ENCODE results near the gene ADAMTS15.
A peak's percentile ranks its signal among the peaks of the same experiment; 100 is the strongest.

ADAMTS15 gene

DNA sequence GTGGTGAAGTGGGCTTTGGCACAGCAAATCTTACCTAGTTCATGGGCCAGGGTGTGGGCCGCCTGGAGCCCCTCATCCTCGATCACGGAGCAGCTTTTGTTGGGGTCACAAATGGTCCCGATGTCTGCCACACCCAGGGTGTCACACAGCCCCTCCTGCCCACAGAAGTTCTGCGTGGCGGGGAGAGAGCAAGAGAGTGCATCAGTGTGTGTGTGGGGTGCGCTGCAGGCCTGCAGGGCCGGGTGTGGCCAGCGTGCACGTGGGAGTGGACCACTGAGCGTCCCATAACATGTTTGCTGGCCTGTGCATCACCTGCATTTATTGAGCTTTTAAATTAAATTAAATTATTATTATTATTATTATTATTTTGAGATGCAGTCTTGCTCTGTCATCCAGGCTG lies 31.5 kb upstream of the ADAMTS15 start:
- DNase-seq (ENCODE audit: low read depth in 3 of 3): no peak

DNA sequence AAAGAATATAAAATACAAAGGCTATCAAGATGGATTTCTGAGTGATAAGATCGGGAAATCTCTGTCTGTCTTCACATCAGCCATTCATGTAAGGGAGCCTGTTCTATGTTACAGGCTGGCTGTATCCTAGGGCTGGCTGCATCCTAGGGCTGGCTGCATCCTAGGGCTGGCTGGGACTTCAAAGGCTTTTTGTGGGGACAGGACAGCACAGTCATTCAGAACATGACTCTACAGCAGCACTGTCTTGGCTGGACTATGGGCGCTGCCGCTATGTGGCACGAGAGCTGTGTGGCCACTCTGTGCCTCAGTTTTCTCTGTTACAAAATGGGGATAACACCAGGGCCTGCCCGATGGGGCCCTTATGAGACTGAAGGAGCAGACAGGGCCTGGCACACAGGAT lies 30.2 kb upstream of the ADAMTS15 start:
- DNase-seq (ENCODE audit: low read depth in 3 of 3): no peak

GRCh38 chr11:130418756-130419155 lies 29.7 kb upstream of the ADAMTS15 start:
- no peak for DNase-seq (ENCODE audit: low read depth in 3 of 3)

GRCh38 chr11:130420478-130421198 lies 27.8 kb upstream of the ADAMTS15 start:
- no peak for DNase-seq (ENCODE audit: low read depth in 3 of 3)

- no peak for DNase-seq (ENCODE audit: low read depth in 3 of 3)
Measured at GRCh38 chr11:130421199-130421585, 27.3 kb upstream of the ADAMTS15 start.

DNA sequence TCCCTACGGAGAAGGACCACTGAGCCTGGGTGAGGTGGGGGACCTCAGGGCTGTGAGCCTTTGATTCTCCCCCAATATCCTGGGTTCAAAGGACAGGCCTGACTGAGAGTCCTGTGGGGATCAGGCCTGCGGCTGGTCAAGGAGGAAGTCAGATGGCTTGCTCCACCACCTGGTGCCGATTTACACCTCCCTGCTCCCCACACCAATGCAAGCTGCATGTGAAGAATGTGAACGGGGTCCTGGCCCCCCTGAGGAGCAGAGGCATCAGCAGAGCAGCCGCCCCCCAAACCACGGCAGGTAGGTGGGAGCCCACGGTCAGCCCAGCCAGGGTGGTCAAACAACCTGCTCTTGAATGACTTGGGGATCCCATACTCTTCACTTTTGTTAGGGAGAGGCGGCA lies 26.7 kb upstream of the ADAMTS15 start:
- no peak for DNase-seq (ENCODE audit: low read depth in 3 of 3)

GRCh38 chr11:130422251-130422995 lies 26.0 kb upstream of the ADAMTS15 start:
- no peak for DNase-seq (ENCODE audit: low read depth in 3 of 3)

DNA sequence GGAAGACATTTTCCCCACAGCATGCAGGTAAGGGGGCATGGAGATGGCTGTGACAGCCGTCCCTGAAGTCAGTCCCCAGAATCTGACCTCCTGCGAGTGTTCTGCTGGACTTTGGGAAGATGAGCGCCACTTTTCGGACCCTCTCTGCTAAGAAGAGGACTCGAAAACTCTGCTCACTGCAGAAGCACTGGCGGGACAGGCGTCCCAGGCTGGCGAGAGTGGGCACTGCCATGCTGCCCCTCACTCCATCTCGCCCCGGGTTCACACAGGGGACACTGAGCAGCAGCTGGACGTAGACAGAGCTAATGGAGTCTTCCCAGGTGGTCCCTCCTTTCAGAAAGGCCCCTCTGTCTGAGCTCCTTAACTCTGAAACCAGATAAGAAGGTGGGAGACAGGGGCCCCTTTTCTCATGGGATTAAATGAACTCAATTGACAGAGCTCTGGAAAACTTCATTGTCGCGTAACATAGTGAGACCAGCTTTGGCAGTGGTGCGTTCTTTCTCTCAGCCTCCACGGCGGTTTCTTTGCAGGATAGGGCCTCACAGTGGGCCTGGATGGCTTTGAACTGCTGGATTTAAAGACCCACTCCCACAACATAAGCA lies 24.8 kb upstream of the ADAMTS15 start:
- DNase-seq (ENCODE audit: low read depth in 3 of 3): no peak

GRCh38 chr11:130424613-130425140 lies 23.8 kb upstream of the ADAMTS15 start:
- DNase-seq (ENCODE audit: low read depth in 3 of 3): no peak

DNA sequence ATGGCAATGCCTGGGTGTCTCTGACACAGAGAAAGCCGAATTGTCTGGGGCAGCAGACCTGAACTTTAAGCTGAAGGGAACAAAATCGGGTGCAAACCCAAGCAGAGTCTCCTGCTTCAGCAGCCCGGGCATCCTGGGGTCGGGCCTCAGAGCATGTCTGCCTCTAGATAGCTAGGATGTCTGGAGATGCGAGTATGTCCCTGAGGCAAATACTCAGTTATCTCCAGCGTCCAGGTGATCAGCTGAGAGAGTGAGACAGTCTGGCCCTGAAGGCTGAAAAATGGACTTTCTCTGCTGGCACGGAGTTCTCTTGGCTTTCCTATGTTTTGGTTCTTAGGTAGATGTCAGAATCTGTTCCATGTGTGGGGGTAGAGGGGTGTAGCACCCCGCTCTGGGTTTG lies 23.3 kb upstream of the ADAMTS15 start:
- DNase-seq (ENCODE audit: low read depth in 3 of 3): no peak

DNA sequence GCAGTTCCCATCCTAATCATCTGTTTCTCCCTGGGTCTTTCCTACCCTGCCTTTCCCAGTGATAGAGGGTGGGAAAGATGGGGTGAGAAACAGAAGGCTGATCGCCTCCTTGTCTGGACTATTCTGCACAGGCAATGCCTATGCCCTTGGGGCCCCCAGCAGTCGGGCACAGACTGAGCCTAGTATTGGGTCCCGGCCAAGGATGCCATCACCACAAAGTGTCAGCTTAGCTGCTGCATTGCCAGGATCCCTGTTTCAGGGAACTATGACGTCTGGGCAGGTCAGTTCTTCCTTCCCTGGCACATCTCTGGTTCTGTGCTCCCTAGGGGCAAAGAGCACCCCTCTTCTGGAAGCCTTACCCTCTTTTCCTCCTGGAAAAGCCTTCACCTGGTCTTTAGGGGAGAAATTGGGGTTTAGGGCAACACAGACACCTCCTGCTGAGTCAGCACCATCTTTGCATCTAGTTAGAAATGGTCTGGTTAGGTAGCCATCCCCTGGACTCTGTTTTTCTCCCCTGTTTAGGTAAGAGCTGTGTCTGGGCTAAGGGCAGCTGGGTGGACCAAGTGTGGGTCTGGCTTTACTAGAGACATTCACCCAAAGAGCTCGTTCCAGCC lies 22.1 kb upstream of the ADAMTS15 start:
- DNase-seq (ENCODE audit: low read depth in 3 of 3): no peak

GRCh38 chr11:130426837-130427341 lies 21.6 kb upstream of the ADAMTS15 start:
- DNase-seq (ENCODE audit: low read depth in 3 of 3): no peak

GRCh38 chr11:130427581-130428315 lies 20.7 kb upstream of the ADAMTS15 start:
- no peak for DNase-seq (ENCODE audit: low read depth in 3 of 3)

DNA sequence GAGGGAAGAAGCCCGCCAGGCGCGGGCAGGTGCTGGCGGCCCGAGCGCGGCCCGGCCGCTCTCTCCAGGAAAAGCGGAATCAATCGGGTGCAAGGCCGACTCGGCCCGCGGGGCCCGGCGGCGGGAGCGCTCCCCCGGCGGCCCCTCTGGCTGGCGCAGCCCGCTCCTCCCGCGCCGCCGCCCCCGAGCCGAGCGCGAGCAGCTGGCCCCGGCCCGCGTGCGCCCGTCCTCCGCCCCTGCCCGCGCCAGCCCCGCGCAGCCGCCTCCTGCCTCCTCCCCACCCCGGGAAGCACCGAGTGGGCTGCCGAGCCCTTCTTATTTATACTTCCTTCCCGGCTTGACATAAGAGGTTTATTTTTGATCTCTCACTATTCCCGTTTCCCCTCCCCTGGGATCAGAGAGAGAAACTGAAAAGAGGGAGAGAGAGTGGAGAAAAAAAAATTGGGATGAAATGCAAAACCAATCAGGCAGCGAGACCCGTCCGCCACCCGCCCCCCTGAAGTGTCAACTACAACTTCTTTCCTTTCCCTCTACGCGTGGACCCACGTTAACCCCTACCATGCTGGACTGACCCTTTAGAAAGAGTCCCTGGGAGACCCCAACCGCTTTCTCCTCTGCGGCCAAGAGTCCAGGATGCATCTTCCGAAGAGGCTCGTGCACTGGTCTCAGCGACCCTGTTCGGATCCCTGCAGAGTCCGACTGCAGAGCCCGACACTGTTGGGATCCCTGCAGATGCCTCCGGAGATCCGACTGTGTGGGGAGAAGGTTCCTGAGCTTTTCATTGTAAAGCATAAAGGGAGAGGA lies 19.9 kb upstream of the ADAMTS15 start, which contains the start of gene ADAMTS8:
ADAMTS8 (minus strand) TSS at position 294 of the 804 bp plus-strand sequence. CDS start 323 bp downstream, outside the sequence.
- no peak for DNase-seq (ENCODE audit: low read depth in 3 of 3)

DNA sequence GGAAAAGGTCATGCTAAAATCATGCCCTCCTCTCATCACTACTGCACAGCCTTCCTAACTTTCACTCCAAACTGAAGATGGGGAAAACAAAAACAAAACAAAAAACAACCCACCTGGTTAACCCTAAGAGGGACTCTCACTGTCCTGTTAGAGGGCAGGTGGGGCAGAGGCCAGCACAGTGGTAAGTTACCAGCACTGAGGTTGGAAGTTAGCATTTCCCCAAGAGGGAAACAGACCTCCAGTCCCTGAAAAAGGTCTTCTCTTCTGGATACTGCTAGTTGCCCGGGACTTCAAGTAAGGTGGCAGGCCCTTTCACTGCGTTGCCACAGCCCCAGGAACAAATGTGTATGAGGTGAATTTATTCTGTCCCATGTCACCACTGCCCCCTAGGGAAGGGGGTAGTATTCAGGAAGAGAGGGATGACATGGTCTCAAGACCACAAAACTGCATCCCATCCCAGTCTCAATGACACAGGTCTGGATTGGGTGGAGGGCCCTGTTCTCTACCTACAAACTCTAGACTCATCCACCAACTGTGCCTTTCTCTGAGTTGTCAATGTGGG lies 19.2 kb upstream of the ADAMTS15 start:
- no peak for DNase-seq (ENCODE audit: low read depth in 3 of 3)

GRCh38 chr11:130429983-130430382 lies 18.5 kb upstream of the ADAMTS15 start:
- DNase-seq (ENCODE audit: low read depth in 3 of 3): no peak

DNA sequence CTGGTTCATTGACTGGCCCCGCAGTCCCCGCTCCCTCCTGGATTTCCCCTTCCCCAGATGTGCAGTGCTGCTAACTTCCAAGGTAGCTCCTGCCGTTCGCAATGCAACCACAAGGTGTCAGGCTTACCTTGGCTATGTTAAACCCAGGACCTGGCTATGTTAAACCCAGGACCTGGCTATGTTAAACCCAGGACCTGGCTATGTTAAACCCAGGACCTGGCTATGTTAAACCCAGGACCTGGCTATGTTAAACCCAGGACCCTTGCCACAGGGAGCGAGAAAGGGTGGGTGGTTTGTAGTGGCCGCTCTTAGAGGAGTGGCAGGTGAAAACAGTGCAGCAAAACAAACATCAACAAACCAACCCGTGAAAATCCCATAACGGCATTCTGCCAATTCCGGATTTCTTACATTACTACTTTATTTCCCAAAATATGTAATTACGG lies 17.1 kb upstream of the ADAMTS15 start:
- DNase-seq (ENCODE audit: low read depth in 3 of 3): peak; percentile 27 to 36 (median 32)

DNA sequence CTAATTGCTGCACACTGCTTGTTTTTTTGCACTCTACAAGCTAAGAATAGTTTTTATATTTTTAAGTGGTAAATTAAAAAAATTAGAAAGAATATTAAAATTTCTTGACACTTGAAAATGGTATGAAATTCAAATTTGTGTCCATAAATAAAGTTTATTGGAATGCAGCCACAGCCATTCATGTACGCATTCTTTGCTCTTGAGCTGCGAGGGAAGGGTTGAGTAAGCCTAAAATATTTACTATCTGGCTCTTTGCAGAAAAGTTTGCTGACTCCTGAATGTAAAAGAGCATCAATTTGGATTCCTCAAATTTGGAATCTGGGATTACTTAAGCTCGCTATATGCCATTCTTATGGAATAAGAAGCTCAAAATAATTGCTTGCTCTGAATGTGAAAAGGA lies 16.6 kb upstream of the ADAMTS15 start:
- DNase-seq (ENCODE audit: low read depth in 3 of 3): no peak

DNA sequence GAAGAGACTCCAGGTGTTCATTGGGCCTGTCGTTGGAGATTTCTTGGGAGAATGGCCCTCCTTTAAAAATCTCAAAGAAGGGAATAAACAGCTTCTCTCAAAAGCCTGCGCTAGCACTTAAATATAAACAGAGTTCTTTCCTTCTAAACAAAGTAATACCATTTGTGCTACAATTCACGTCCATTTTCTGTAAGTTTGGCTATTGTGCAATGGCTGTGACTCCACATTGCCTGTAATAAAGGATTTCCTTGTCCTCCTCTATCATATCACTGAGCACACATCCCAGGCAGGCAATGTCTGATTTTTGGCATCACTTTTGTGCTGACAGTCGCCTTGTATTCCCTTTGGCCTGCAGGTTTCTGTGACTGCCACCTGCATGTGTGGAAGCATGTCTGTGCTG lies 15.1 kb upstream of the ADAMTS15 start:
- DNase-seq (ENCODE audit: low read depth in 3 of 3): no peak
